Limb (tissue), 2 donors: ENCODE data around the gene ENDOU.

Experiments used
- DNase-seq, 2 donors: peaks; one replicate each; pipeline ENCODE4 v3.0.0-alpha.2; 2016; ENCODE audit errors: extremely low spot score in 2 of 2

Gene ENDOU

GRCh38 chr12:47725091-47725772 lies at the start of gene ENDOU:
ENDOU (minus strand) TSS chr12:47725490; CDS start chr12:47725413, 77 bp downstream.
- DNase-seq = no peak

GRCh38 chr12:47774663-47775062 lies 49.4 kb upstream of the ENDOU start:
- DNase-seq = no peak

- DNase-seq = no peak
Observed at GRCh38 chr12:47773858-47774580, 48.7 kb upstream of the ENDOU start.

- DNase-seq = peak; percentile 55 to 87
Observed at GRCh38 chr12:47773062-47773857, 48.0 kb upstream of the ENDOU start, which contains the start of gene SLC48A1. SLC48A1 (plus strand) TSS chr12:47773238; CDS start chr12:47773305, 67 bp downstream.

- no peak for DNase-seq
Observed at GRCh38 chr12:47772738-47773061, 47.4 kb upstream of the ENDOU start.

- no peak for DNase-seq
Observed at GRCh38 chr12:47772094-47772660, 46.9 kb upstream of the ENDOU start.

- DNase-seq = no peak
Observed at GRCh38 chr12:47771304-47771703, 46.0 kb upstream of the ENDOU start.

GRCh38 chr12:47770086-47770726 lies 44.9 kb upstream of the ENDOU start:
- DNase-seq = no peak

GRCh38 chr12:47769234-47770085 lies 44.2 kb upstream of the ENDOU start:
- DNase-seq = no peak

- DNase-seq = no peak
Observed at GRCh38 chr12:47768323-47768811, 43.1 kb upstream of the ENDOU start.

GRCh38 chr12:47767216-47767724 lies 42.0 kb upstream of the ENDOU start:
- DNase-seq = no peak

GRCh38 chr12:47766502-47767215 lies 41.4 kb upstream of the ENDOU start:
- no peak for DNase-seq

GRCh38 chr12:47763481-47764346 lies 38.4 kb upstream of the ENDOU start:
- DNase-seq = no peak

- no peak for DNase-seq
Observed at GRCh38 chr12:47762850-47763465, 37.7 kb upstream of the ENDOU start.

- peak; percentile 74 to 87 for DNase-seq
Observed at GRCh38 chr12:47758834-47759690, 33.8 kb upstream of the ENDOU start, which contains the start of gene RAPGEF3. RAPGEF3 (minus strand) TSS chr12:47758880; CDS start chr12:47758556, 324 bp downstream.

- DNase-seq = no peak
Observed at GRCh38 chr12:47758584-47758833, 33.2 kb upstream of the ENDOU start.
